ENCODE data around the gene GOLM1.

The GOLM1 gene

DNA sequence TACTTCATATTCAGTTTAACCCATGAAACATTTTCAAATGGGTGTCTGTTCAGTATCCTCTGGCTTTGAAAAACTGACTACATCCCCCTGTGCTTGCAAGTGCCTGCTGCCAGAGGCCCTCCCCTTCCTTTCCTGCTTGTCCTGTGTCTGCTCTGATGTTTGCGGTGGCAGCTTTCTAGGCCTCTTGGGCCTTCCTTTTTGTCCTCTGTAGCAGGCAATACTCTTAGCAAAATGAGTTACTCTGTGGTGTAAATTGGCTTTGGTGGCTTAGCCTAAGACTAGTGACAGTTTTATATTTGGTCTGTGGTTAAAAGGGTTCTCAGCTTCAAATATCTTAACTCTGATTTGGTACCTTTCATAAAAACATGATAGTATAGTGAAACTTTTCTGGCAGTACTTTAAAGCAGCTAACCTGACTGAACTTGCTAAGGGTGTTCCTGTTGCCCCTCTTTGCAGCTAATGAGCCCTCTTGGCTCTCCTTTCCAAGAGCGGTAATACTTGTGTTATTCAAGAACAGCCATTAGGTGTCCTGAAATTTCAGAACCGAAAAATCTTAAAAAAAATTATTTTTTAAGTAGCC is 76.6 kb downstream of the GOLM1 start:
- H3K36me3 ChIP-seq (ENCODE audit: control insufficient read depth, insufficient read depth, low read length), result peaks cover 72% of the 10 kb centered on the region

DNA sequence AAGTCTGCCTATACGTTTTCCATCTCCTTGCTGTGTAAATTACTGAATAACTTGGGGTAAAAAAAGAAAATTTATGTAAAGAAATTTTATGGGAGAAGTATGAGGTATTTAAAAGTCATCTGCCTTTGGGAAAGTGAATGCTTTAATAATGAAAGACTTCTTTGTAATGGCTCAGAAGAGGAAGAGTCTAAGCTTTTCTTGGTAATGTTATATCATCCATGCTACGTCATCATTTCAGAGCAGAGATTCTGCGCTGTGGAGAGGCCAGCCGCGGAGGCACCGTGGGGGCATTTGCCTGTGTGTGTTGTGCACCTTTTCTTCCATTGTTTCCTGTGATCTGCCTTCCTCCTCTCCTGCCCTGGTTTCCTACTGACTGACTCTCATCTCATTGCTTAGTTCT is 78.2 kb downstream of the GOLM1 start:
- Histone ChIP-seq H3K36me3 (ENCODE audit: control insufficient read depth, insufficient read depth, low read length) (peaks cover 67% of the 10 kb centered on the region), H3K4me3 (ENCODE audit: extremely low read depth, insufficient read depth, low read length, poor library complexity, severe bottlenecking) (no peak overlapping the region)
- 93 to 99% methylated on average over 6 of the region's 6 CpGs for WGBS, 2 experiments (ENCODE audit: insufficient coverage in 2 of 2)

More for the DNA sequence above, 76.6 kb downstream of the GOLM1 start:
- no peaks in the 10 kb centered on the region for H3K4me1 ChIP-seq (ENCODE audit: control insufficient read depth, insufficient read depth, low read length, poor library complexity, severe bottlenecking)
- no peaks in the 10 kb centered on the region for H3K9me3 ChIP-seq (ENCODE audit: control insufficient read depth, low read length)
- H3K27ac ChIP-seq (ENCODE audit: low read depth, low read length, severe bottlenecking), result no peak overlapping the region
- no peak overlapping the region for H3K4me3 ChIP-seq (ENCODE audit: extremely low read depth, insufficient read depth, low read length, poor library complexity, severe bottlenecking)
- 80% methylated on average over 1 of the region's 3 CpGs; no CpG with 5 or more reads in 1 of the 2 experiments for WGBS, 2 experiments (ENCODE audit: insufficient coverage in 2 of 2)

DNA sequence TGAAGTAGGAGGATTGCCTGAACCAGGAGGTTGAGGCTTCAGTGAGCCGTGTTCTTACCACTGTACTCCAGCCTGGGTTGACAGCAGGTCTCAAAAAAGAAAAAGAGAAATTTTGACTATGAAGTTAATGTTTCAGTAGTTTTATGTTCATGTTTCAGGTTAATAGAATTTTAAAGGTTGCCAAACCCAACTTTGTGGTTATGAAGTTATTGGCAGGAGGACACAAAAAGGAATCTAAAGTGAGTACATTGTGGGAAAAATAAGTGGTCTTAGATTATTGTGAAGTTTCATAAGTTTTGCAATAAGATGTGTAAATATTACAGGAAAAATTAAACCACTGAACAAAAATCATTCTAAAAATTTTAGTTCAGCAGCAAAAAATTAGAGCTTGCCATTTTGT is 78.6 kb downstream of the GOLM1 start:
- peaks cover 62% of the 10 kb centered on the region for H3K36me3 ChIP-seq (ENCODE audit: control insufficient read depth, insufficient read depth, low read length)
- no peak overlapping the region for H3K27ac ChIP-seq (ENCODE audit: low read depth, low read length, severe bottlenecking)
- H3K4me3 ChIP-seq (ENCODE audit: extremely low read depth, insufficient read depth, low read length, poor library complexity, severe bottlenecking), result no peak overlapping the region
- H3K9me3 ChIP-seq (ENCODE audit: control insufficient read depth, low read length), result no peaks in the 10 kb centered on the region
- WGBS, 2 experiments (ENCODE audit: insufficient coverage in 2 of 2), result 86 to 100% methylated on average over 1 of the region's 1 CpG
- no peaks in the 10 kb centered on the region for H3K4me1 ChIP-seq (ENCODE audit: control insufficient read depth, insufficient read depth, low read length, poor library complexity, severe bottlenecking)

More for the DNA sequence above, 78.2 kb downstream of the GOLM1 start:
- no peaks in the 10 kb centered on the region for H3K9me3 ChIP-seq (ENCODE audit: control insufficient read depth, low read length)
- H3K4me1 ChIP-seq (ENCODE audit: control insufficient read depth, insufficient read depth, low read length, poor library complexity, severe bottlenecking), result no peaks in the 10 kb centered on the region
- no peak overlapping the region for H3K27ac ChIP-seq (ENCODE audit: low read depth, low read length, severe bottlenecking)

DNA sequence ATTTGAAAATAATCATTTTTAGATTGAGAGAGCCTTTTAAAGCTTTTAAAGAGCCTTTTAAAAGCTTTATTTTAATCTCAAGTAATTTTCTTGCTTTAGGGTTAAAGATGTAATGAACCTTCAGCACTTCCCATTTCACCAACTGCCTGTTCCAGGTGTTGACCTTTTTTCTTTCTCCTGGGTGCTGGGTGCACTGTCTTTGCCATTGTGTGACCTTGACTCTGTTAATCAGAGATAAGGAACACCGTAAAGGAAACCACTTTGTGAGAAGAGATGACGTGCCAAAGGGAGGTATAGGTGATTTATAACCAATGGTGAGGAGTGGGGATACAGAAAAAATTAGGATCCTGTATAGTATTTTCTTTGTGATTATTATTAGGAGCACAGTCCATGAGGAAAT is 90.2 kb downstream of the GOLM1 start:
- Histone ChIP-seq H3K4me1 (ENCODE audit: control insufficient read depth, insufficient read depth, low read length, poor library complexity, severe bottlenecking) (no peaks in the 10 kb centered on the region), H3K36me3 (ENCODE audit: control insufficient read depth, insufficient read depth, low read length) (peaks cover 69% of the 10 kb centered on the region), H3K4me3 (ENCODE audit: extremely low read depth, insufficient read depth, low read length, poor library complexity, severe bottlenecking) (no peak overlapping the region), H3K27ac (ENCODE audit: low read depth, low read length, severe bottlenecking) (no peak overlapping the region), H3K9me3 (ENCODE audit: control insufficient read depth, low read length) (no peaks in the 10 kb centered on the region)
- 94 to 96% methylated on average over 2 of the region's 2 CpGs for WGBS, 2 experiments (ENCODE audit: insufficient coverage in 2 of 2)

DNA sequence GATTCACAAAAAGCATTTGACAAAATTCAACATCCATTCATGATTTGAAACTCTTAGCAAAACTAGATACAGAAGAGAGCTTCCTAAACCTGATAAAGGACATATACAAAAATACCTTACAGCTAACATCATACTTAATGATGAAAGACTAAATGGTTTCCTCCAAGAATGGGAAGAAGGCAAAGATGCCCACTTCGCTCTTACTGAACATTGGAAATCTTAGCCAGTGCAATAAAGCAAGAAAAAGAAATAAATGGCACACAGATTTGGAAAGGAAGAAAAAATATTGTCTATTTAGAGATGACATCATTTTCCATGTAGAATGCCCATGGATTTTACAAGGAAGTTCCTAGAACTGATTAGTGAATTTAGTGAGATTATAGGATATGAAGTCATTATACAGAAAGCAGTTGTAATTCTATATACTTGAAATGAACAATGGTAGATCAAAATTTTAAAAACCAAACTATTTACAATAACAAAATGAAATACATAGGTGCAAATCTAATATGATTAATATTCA is 94.0 kb downstream of the GOLM1 start:
- 100% methylated on average over 1 of the region's 1 CpG; no CpG with 5 or more reads in 1 of the 2 experiments for WGBS, 2 experiments (ENCODE audit: insufficient coverage in 2 of 2)
- H3K4me3 ChIP-seq (ENCODE audit: extremely low read depth, insufficient read depth, low read length, poor library complexity, severe bottlenecking), result no peak overlapping the region
- no peak overlapping the region for H3K27ac ChIP-seq (ENCODE audit: low read depth, low read length, severe bottlenecking)
- no peaks in the 10 kb centered on the region for H3K9me3 ChIP-seq (ENCODE audit: control insufficient read depth, low read length)
- peaks cover 56% of the 10 kb centered on the region for H3K36me3 ChIP-seq (ENCODE audit: control insufficient read depth, insufficient read depth, low read length)
- no peaks in the 10 kb centered on the region for H3K4me1 ChIP-seq (ENCODE audit: control insufficient read depth, insufficient read depth, low read length, poor library complexity, severe bottlenecking)

DNA sequence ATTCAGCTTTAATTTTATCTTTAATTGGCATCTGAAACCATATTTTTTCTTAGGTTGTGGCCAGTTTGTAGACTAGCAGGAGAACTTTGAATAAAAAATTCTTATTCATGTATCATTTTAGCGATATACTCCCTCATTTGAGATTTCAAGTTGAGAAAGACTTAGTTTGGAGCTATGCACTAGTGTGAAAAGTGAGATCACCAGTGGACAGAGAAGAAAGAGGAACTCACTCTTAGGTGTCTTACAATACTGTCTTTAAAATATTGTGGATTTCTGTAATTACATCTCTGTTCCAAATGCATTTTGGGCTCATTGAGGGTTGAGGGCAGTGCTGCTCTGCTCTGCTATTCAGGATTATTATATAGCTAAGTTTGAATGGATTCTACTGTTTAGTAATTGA is 103.8 kb downstream of the GOLM1 start:
- peaks cover 42% of the 10 kb centered on the region for H3K36me3 ChIP-seq (ENCODE audit: control insufficient read depth, insufficient read depth, low read length)
- no peaks in the 10 kb centered on the region for H3K9me3 ChIP-seq (ENCODE audit: control insufficient read depth, low read length)
- no peak overlapping the region for H3K4me3 ChIP-seq (ENCODE audit: extremely low read depth, insufficient read depth, low read length, poor library complexity, severe bottlenecking)
- no CpG with 5 or more reads among the region's 1 CpG for WGBS, 2 experiments (ENCODE audit: insufficient coverage in 2 of 2)
- no peak overlapping the region for H3K27ac ChIP-seq (ENCODE audit: low read depth, low read length, severe bottlenecking)
- no peaks in the 10 kb centered on the region for H3K4me1 ChIP-seq (ENCODE audit: control insufficient read depth, insufficient read depth, low read length, poor library complexity, severe bottlenecking)

DNA sequence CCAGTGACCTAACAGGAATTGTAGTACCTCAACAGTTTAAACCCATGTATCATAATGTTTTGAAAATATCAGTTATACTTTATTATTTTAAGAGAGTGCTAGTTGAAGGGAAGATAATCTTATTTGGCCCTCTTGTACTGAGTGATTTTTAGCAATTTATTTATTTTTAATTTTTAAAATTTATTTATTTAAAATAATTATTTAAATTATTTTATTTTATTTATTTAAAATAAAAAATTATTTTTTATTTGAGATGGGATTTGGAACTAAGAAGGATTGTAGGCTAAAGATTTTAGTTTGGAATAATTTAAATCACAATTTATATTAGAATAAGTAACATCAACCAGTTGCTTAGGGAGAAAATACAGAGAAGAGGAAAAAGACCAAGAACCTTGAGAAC is 104.3 kb downstream of the GOLM1 start:
- Histone ChIP-seq H3K4me3 (ENCODE audit: extremely low read depth, insufficient read depth, low read length, poor library complexity, severe bottlenecking) (no peak overlapping the region), H3K4me1 (ENCODE audit: control insufficient read depth, insufficient read depth, low read length, poor library complexity, severe bottlenecking) (no peaks in the 10 kb centered on the region), H3K27ac (ENCODE audit: low read depth, low read length, severe bottlenecking) (no peak overlapping the region), H3K9me3 (ENCODE audit: control insufficient read depth, low read length) (no peaks in the 10 kb centered on the region), H3K36me3 (ENCODE audit: control insufficient read depth, insufficient read depth, low read length) (peaks cover 40% of the 10 kb centered on the region)

DNA sequence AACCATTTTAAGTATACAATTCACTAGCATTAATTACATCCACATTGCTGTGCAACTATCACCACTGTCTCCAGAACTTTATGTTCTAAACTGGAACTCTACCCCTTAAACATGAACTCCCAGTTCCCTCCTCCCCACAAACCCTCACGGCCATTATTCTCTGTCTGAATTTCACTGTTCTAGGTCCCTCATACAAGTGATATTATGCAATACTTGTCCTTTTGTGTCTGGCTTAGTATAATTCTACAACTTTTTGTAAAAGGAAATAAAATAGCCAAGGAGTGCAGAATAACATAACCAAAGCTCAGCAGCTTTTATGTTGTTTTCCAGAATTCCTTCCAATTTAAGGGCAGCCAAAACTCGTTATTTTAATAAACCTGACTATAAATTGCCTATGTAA is 105.2 kb downstream of the GOLM1 start:
- no peaks in the 10 kb centered on the region for H3K4me1 ChIP-seq (ENCODE audit: control insufficient read depth, insufficient read depth, low read length, poor library complexity, severe bottlenecking)
- H3K36me3 ChIP-seq (ENCODE audit: control insufficient read depth, insufficient read depth, low read length), result peaks cover 32% of the 10 kb centered on the region
- no peak overlapping the region for H3K27ac ChIP-seq (ENCODE audit: low read depth, low read length, severe bottlenecking)
- 88 to 100% methylated on average over 1 of the region's 2 CpGs for WGBS, 2 experiments (ENCODE audit: insufficient coverage in 2 of 2)
- H3K9me3 ChIP-seq (ENCODE audit: control insufficient read depth, low read length), result no peaks in the 10 kb centered on the region
- no peak overlapping the region for H3K4me3 ChIP-seq (ENCODE audit: extremely low read depth, insufficient read depth, low read length, poor library complexity, severe bottlenecking)

DNA sequence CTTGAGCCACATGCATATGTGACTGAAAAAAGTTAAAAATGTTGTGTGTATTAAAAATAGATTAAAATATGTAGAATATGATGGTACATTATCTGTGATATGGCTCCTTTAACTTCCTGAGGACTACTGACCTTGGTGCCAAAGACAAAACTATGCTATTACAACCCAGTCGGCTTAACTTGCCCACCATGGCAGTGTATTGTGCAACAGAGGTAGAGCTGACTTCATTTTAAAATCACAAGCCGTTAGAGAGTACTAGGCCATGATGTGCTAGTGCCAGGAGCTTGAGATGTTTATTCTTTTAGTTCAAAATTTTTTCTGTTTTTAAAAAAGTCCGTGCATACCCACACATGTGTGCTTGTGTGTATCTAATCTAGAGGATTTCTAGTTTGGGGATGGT is 112.1 kb downstream of the GOLM1 start:
- Histone ChIP-seq H3K4me3 (ENCODE audit: extremely low read depth, insufficient read depth, low read length, poor library complexity, severe bottlenecking) (no peak overlapping the region), H3K36me3 (ENCODE audit: control insufficient read depth, insufficient read depth, low read length) (peaks cover 58% of the 10 kb centered on the region), H3K27ac (ENCODE audit: low read depth, low read length, severe bottlenecking) (no peak overlapping the region), H3K4me1 (ENCODE audit: control insufficient read depth, insufficient read depth, low read length, poor library complexity, severe bottlenecking) (no peaks in the 10 kb centered on the region), H3K9me3 (ENCODE audit: control insufficient read depth, low read length) (no peaks in the 10 kb centered on the region)
- 96% methylated on average over 3 of the region's 3 CpGs; no CpG with 5 or more reads in 1 of the 2 experiments for WGBS, 2 experiments (ENCODE audit: insufficient coverage in 2 of 2)

DNA sequence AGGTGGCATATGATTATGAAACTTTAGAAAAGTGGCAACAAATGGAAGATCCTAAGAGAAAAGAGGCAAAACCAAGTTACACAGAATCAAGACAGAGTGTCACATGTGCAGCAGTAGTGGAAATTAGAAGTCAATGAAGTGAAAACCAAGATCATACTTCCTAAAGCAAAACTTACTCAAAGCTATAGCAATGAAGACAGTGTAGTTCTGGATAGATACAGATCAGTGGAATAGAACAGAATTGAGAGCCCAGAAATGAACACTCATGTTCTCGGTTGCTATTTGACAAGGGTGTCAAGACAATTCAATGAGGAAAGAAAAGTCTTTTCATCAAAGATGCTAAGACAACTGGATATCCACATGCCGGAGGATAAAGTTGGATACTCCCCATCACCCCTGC is 114.9 kb downstream of the GOLM1 start:
- Histone ChIP-seq H3K27ac (ENCODE audit: low read depth, low read length, severe bottlenecking) (no peak overlapping the region), H3K4me1 (ENCODE audit: control insufficient read depth, insufficient read depth, low read length, poor library complexity, severe bottlenecking) (no peaks in the 10 kb centered on the region), H3K36me3 (ENCODE audit: control insufficient read depth, insufficient read depth, low read length) (peaks cover 81% of the 10 kb centered on the region), H3K4me3 (ENCODE audit: extremely low read depth, insufficient read depth, low read length, poor library complexity, severe bottlenecking) (no peak overlapping the region), H3K9me3 (ENCODE audit: control insufficient read depth, low read length) (no peaks in the 10 kb centered on the region)
- WGBS, 2 experiments (ENCODE audit: insufficient coverage in 2 of 2), result 100% methylated on average over 1 of the region's 2 CpGs

DNA sequence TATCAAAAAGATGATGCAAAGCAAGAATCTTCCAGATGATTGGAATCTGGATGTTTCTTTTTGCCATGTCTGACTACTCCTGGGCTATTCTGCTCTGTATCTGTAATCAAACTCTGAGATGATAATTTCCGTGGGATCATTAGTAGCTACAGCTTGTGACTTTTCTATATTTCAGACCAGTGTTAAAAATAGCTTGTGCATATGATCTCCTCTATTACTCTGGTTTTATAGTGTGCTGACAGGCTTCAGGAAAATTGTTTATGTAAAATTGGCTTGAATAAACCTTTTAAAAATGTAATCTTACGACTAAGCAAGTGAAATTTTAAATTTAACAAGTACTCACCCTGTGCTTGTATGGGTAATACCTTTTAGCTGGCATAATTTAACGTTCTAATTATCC is 118.0 kb downstream of the GOLM1 start:
- Histone ChIP-seq H3K9me3 (ENCODE audit: control insufficient read depth, low read length) (no peaks in the 10 kb centered on the region), H3K4me3 (ENCODE audit: extremely low read depth, insufficient read depth, low read length, poor library complexity, severe bottlenecking) (no peak overlapping the region), H3K4me1 (ENCODE audit: control insufficient read depth, insufficient read depth, low read length, poor library complexity, severe bottlenecking) (no peaks in the 10 kb centered on the region), H3K27ac (ENCODE audit: low read depth, low read length, severe bottlenecking) (no peak overlapping the region), H3K36me3 (ENCODE audit: control insufficient read depth, insufficient read depth, low read length) (peaks cover 83% of the 10 kb centered on the region)
- WGBS, 2 experiments (ENCODE audit: insufficient coverage in 2 of 2), result no CpG with 5 or more reads among the region's 3 CpGs

Data from mesodermal cell (in vitro differentiated cells).